Measurements from ENCODE around the gene CELF4.

DNA sequence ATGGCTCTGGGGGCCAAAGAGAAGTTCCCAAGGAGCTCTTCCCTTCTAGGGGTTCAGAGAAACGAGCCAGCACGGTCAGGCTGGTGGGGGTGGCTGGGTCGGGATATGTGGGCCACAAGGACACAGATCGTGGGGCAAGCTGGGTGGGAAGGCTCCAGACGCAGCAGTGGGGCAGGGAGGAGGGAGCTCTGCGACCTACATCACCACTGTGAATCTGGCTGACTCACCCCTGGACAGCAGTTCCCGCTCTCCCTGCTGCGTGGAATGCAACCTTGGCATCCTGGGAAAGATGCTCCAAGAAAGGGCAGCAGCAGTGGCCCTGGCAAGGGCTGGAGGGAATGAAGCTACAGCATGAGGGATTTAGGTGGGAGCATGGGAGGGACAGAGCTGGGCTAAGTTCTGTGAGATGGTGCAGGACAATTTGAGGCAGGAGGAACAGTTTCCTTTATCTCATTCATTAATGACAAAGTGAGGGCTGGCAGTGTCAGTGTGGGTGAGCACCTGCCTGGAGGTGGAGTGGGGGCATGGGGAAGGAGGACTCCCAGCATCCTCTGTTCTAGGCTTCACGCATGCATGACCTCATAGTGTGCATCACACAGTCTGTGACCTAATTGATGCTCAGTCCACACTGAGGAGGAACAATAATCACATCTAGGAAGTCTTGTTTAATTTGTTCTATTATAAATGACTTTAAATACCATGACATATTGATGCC, 25.0 kb downstream of the CELF4 start:
- no peak for TF ChIP-seq EZH2 (IDR thresholded peaks at IDR 0.05; ENCODE audit: borderline replicate concordance, low read depth, low read length, severe bottlenecking)
- TF ChIP-seq, protein P1, sequence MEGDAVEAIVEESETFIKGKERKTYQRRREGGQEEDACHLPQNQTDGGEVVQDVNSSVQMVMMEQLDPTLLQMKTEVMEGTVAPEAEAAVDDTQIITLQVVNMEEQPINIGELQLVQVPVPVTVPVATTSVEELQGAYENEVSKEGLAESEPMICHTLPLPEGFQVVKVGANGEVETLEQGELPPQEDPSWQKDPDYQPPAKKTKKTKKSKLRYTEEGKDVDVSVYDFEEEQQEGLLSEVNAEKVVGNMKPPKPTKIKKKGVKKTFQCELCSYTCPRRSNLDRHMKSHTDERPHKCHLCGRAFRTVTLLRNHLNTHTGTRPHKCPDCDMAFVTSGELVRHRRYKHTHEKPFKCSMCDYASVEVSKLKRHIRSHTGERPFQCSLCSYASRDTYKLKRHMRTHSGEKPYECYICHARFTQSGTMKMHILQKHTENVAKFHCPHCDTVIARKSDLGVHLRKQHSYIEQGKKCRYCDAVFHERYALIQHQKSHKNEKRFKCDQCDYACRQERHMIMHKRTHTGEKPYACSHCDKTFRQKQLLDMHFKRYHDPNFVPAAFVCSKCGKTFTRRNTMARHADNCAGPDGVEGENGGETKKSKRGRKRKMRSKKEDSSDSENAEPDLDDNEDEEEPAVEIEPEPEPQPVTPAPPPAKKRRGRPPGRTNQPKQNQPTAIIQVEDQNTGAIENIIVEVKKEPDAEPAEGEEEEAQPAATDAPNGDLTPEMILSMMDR (IDR thresholded peaks at IDR 0.05; ENCODE audit: borderline replicate concordance, extremely low read depth, low read length, poor library complexity, severe bottlenecking), result no peak

All from DND-41 (cell line).